Left colon (tissue), 2 donors: ENCODE results near the gene FBXO30. TPM values are rescaled to one million over a fixed set of nuclear protein-coding genes. Genes with fewer than 3 reads are reported as not detected.
A peak's percentile ranks its signal among the peaks of the same experiment; 100 is the strongest.

ENCODE experiments used
- ATAC-seq: fragments of 200-7000 bp; cut with Tn5 transposase; one replicate; pipeline ENCODE4 v1.9.1; 2020; ENCODE audit warnings: mild to moderate bottlenecking, moderate library complexity
- DNase-seq, 2 donors: peaks; one replicate each; pipeline ENCODE4 v3.0.0-alpha.2; 2020
- intact Hi-C, 2 donors: fragments of 100-400 bp; cut with DNase I in 1 of 2; cut with micrococcal nuclease in 1 of 2; formaldehyde crosslinking; loops; one replicate each; pipeline versions ENCODE4 v1.11.2 to v1.14.0; 2022; cut with DNase I, micrococcal nuclease
- total RNA-seq, 2 donors: library from RNA; stranded (reverse); fragmentation: NEBNext Ultra II Directional; extraction: Animal tissue kit (Norgen Biotek cat#: 25700); gene quantifications; one replicate each; pipeline ENCODE4 v1.2.1, GENCODE V29; 2021
- donor health status: DM: no; HTN: no; CAD: no.
- donor health status: DM: yes; HTN: yes; CAD: no.

Gene FBXO30
- total RNA-seq, 2 donors from 2014 or later = 5.5 to 9.4 TPM

DNA sequence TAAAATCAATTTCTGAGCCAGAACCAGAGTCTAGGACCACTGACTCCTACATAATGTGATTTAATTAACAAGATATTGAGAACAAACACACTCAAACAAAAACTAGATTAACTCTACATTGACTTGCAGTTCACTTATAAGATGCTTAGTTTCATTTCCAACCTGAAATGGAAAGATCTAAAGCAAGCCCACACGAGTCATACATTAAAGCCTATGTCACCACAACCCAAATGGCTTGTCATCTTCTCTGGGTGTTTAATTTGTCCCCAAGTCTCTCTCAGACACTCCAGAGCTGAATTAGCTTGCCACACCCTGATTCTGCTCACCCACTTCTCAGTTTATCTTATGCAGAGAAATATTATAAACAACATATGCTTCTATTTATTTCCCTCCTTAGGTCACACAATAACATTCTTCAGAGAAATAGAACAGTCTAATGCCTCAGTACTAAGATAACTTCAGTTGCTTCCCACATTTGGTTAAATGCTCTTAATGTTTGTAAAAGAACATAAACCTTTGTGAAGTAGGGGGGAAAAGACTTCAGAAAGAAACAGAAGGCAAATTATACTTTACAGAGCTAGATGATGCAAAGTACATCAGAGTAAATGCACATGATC lies 8.8 kb upstream of the FBXO30 start:
- ATAC-seq = no peak
- DNase-seq = no peak
- intact Hi-C loops = no loop called here

DNA sequence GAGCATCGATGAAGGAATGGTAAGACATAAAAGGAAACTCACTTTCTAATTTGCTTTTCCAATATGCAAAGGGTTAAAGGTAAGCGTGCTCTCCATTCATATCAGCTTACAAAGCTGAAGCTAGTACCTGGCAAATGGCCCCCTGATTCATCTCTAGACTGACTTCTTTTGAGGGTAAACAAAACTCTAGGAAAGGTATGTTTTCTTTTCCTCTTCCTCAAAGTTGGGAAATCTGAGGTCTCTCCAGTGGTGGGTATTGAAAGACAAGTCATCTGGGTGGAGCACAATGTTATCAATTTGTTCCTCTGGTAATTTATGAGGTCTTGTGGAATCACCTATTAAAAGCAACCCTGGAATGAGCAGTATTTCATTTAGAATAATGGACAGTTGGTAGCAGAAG lies 7.9 kb upstream of the FBXO30 start:
- ATAC-seq (no peak), DNase-seq (no peak)
- intact Hi-C loops = no loop called here

DNA sequence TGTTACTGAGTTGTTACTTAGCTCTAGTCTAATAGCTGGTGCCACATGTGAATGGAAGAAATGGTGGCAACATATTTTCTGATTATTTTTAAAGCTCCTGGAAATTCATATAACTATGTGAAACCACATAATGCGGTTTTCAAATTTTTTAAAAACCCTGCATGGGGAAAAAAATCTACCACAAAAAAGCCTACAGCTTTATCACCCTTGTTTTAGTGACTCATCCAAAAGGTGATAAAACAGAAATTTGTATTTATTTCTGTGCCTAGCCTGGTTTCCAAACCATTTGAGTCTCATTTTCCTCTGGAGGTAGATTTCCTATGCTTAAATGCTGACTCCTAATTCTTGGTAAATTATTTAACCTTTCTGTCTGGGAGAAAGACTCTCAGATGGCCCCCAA lies 5.4 kb upstream of the FBXO30 start:
- DNase-seq (no peak), ATAC-seq (no peak)
- intact Hi-C loops = loop anchor here in 1 of 2 donors (5.0 kb wide), 1 partner anchor 83 kb away; the partner anchor contains the start of gene EPM2A

DNA sequence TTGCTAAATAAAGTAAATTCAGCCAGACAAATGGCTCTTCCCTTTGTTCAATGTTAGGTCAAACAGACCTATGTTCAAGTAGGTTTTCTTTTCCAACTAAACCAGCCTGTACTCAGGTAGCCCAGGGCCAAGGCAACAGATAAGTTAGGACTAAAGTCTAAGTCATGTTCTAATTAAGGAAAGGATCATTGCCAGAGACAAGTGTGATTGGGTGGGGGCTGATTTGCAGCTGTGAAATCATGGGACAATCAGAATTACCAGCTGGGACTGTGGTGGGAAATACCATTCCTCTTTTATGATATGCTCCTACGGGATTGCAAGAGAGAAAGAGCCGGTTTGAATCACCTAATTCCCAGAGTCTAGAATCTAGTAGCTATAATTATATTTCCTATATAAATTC lies 4.2 kb upstream of the FBXO30 start:
- ATAC-seq (no peak), DNase-seq (no peak)
- intact Hi-C loops = loop anchor here in 1 of 2 donors (5.0 kb wide), 1 partner anchor 81 kb away; the partner anchor contains the start of gene EPM2A

DNA sequence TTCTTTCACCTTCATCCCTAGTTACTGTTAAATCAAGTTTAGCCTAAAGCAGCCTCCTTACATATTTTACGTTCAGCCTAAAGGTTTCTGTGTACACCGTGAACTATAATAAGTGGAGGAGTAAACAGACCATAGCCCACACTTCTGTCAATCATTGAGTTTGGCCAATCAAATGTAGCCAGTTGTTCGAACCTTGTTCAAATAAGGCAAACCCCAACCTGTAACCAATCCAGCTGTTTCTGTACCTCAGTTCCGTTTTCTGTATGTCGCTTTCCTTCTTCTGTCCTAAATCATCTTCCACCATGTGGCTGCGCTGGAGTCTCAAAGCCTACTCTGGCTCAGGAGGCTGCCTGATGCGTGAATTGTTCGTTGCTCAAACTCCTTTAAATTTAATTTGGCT lies 1.8 kb upstream of the FBXO30 start:
- intact Hi-C loops = loop anchor here in 1 of 2 donors (5.0 kb wide), 1 partner anchor 79 kb away; the partner anchor contains the start of gene EPM2A
- ATAC-seq (no peak), DNase-seq (no peak)

DNA sequence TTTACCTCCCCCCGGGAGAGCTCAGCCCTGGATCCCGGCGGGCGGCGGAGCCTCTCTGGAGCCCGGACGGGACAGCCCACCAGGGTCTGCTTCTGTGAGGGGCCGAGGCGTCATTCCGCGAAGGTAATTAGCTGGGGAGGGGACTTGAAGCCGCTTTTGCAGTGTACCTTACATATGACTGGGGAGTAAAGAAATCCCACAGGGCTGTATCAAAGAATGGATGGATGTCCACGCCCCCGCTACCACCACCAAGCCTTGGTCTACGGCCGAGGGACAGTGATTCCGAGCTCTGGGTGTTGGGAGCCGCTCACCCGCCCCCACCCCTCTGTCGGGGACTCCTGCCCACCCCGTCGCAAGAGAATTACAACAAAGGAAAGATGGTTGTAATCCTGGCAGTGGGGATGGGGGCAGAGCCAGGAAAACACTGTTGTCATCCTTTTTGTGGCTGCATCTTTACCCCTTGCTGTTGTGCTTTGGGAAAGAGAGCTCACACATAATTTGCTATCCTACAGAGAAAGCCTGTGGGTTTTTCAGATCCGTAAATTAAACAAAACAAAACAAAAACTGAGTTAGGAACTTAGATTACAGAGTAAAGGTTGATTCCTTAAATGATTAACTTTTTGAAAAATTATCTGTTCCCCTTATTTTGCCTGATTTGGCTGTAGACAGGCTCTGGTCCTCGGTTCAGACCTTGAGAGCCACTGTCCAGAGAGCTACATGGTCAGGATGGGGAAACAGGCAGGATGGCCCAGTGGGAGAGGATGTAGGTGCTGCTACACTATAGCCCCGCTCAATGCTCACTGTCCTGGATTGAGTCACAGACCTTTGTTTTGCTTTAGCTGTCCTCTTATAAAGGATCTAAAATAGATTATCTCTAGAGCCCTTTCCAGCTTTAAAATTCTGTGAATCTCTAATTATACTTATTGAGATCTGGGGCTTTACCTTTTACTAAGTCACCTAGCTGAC lies 997 bp upstream of the FBXO30 start:
- intact Hi-C loops = loop anchor here in 1 of 2 donors (5.0 kb wide), 1 partner anchor 78 kb away; the partner anchor contains the start of gene EPM2A
- DNase-seq (peak; percentile 8 to 32), ATAC-seq (peak; percentile 5)

DNA sequence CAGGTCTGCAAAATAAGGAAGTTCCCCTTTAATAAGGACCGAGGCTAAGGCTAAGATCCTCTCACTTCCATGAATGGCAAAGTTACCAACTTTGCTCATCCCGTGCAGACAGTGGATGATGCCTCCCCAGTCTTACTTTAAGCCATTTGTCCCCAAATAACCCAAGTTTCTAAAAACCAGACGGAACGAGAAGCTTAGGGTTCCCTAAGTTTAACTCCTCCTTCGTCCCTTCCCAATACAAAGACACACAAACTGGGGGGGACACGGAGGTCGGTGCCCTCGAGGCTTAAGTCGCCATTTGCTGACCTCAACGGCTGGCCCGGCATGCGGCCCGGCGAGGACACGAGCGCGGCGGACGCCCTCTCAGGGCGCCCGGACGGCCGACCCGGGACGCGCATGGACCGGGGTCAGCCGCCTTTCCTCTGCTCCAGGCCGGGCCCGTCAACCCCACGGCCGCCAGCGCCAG lies 527 bp downstream of the FBXO30 start:
- DNase-seq = peak in 1 of 2 donors; percentile 52

DNA sequence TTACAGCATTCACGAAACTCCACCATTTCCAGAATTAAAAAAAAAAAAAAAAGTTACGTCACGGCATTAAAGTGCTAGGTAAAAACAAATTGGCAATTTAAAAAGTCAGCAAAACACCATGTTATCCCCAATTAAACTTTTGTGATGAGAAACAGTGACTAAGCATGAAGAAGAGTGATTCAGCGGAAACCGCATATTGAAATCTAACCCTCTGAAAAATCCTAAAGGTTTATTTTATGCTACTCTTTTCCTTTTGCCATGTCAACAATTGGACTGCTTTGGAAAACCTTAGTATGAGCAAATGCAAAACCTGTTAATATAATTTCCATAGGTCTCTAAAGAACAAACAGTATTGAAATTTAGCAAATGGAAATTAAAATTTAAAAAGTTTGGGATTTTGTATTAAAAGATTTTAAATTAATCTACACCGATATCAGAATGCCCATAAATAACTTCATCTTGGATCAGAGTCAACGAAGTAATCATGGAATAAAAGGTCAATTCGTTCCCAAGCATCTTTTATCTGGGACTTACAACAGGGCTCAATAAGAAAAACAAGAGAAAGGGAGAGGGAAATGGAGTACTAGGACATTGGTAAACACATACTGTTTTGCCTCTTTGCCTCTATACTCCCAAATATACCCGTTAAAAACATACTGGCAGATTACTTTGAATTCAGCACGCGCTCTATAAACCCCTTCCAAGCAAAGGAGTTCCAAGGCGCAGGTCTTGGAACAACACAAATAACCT lies 1.1 kb downstream of the FBXO30 start:
- no peak for DNase-seq
- ATAC-seq = no peak
- intact Hi-C loops = loop anchor here in 1 of 2 donors (5.0 kb wide), 1 partner anchor 74 kb away; no protein-coding TSS in a partner anchor

More for the DNA sequence above, 527 bp downstream of the FBXO30 start:
- ATAC-seq = peak; percentile 30
- intact Hi-C loops = loop anchor here in 1 of 2 donors (5.0 kb wide), 1 partner anchor 73 kb away; no protein-coding TSS in a partner anchor

GRCh38 chr6:145811741-145812140 lies 2.9 kb downstream of the FBXO30 start:
- ATAC-seq (no peak), DNase-seq (no peak)
- intact Hi-C loops = loop anchor here in 1 of 2 donors (5.0 kb wide), 1 partner anchor 76 kb away; no protein-coding TSS in a partner anchor

GRCh38 chr6:145809785-145810184 lies 4.8 kb downstream of the FBXO30 start:
- ATAC-seq = no peak
- intact Hi-C loops = loop anchor here in 1 of 2 donors (5.0 to 10.0 kb wide), 2 partner anchors 55 to 78 kb away; no protein-coding TSS in a partner anchor

DNA sequence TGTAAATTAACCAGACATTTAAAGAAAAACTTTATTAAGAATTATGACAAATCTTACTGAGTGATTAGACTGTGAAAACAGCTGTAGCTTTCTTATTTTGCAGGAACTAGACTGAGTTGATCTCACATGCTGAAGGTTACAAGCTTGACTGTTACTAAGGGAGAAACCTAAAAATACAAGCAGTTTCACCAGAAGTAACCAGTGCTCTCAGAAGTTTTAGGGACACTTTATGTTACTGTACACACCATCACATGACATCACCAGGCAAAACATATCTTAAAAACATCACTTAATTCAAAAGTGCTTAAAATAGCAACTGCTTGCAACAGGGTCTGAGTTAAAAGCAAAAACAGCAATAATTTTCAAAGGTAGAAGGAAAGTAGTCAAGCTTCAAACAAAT lies 5.4 kb downstream of the FBXO30 start:
- ATAC-seq (no peak), DNase-seq (no peak)
- intact Hi-C loops = loop anchor here in 1 of 2 donors (10.0 kb wide), 1 partner anchor 54 kb away; no protein-coding TSS in a partner anchor

More at GRCh38 chr6:145809785-145810184, 4.8 kb downstream of the FBXO30 start:
- DNase-seq = no peak

DNA sequence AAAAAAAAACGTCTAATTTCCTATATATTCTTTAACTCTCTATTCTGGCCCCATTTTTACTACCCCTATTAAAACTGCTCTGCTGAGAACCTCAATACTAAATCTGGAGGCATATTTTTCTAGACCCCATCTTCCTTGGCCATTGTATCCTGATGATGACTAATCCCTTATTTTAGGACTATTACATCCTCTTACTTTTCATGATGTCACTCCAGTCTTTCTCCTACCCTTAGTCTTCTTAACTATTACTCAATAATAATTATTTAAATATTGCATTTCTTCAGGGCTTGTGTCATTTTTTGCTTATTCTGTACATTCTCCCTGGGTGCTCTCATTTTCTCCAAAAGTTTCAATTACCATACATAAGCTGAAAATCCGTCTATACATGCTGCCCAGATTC lies 6.4 kb downstream of the FBXO30 start:
- DNase-seq (no peak), ATAC-seq (no peak)
- intact Hi-C loops = loop anchor here in 1 of 2 donors (10.0 kb wide), 1 partner anchor 53 kb away; no protein-coding TSS in a partner anchor

GRCh38 chr6:145802141-145802540 lies 12.5 kb downstream of the FBXO30 start:
- intact Hi-C loops = loop anchor here in 1 of 2 donors (10.0 kb wide), 1 partner anchor 47 kb away; no protein-coding TSS in a partner anchor
- DNase-seq (no peak), ATAC-seq (no peak)

- ATAC-seq (no peak), DNase-seq (no peak)
- intact Hi-C loops = loop anchor here in 1 of 2 donors (10.0 kb wide), 1 partner anchor 46 kb away; no protein-coding TSS in a partner anchor
Measured at GRCh38 chr6:145801021-145801420, 13.6 kb downstream of the FBXO30 start.

DNA sequence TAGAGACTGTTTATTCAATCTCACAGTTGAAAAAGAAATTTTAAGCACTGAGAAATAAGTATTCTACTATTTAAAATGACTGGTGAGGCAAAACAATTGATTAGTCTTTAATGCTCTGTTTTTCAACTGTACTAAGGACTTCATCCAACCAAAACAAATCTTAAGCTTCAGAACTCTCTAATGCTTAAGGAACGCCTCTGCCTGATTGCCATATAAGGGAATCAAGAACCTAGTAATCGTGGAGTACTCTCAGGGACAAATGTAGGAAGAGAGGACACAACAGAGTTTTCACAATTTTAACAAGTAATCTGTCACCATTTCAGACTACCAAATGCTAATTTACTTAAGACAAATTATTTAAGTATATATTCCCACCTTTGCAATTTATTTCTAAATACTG lies 16.1 kb downstream of the FBXO30 start:
- intact Hi-C loops = no loop called here
- ATAC-seq (no peak), DNase-seq (no peak)

GRCh38 chr6:145789443-145789842 lies 25.2 kb downstream of the FBXO30 start:
- intact Hi-C loops = no loop called here
- DNase-seq (no peak), ATAC-seq (no peak)

DNA sequence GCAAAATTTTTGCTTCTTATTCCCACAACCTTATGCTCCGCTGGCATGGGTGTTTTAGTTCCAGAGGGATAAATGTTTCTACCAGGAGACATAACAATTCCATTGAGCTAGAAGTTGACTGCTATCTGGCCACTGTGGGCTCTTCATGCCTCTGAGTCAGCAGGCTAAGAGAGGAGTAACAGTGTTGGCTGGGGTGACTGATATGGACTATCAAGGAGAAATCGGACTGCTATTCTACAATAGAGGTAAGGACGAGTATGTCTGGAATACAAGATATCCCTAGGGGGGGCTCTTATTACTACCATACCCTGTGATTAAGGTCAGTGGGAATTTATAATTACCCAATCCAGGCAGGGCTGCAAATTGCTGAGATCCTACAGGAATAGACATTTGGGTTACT lies 26.9 kb downstream of the FBXO30 start:
- ATAC-seq (no peak), DNase-seq (no peak)
- intact Hi-C loops = no loop called here

DNA sequence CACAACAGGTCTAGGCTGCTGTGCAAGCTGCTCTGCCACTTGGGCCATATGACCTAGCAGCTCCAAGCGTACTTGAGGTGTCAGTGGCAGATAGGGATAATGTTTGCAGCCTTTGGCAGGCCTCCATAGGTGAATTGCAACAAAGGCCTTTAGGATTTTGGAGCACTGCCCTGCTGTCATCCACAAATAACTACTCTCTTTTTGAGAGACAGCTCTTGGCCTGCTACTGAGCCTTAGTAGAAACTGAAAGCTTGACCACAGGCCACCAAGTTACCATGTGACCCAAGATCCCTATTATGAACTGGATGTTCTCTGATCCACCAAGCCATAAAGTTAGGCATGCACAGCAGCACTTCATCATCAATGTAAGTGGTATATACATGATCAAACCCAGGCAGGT lies 29.9 kb downstream of the FBXO30 start:
- intact Hi-C loops = no loop called here
- DNase-seq = no peak
- ATAC-seq = no peak
